Activated T-helper 1 cell treated with anti-CD3 and anti-CD28 coated beads, Interleukin-12 subunit alpha, Interleukin-12 subunit beta, Interleukin-2, Interleukin-4 antibody, amounts not matched to agents 30 ng/mL and 10 ng/mL and 1 ng/mL, durations not matched to agents 14 hours and 24 hours and 36 hours (primary cell): ENCODE data around the gene TEF. TPM values are rescaled to one million over a fixed set of nuclear protein-coding genes. Genes with fewer than 3 reads are reported as not detected.

Experiments
- DNase-seq: peaks from one replicate; pipeline ENCODE4 v3.0.0; 2021; ENCODE audit warnings: low spot score
- H3K27ac Mint-ChIP-seq: one replicate; pipeline ENCODE4 v1.8.0; 2021; ENCODE audit warnings: mild to moderate bottlenecking, mixed read lengths
- H3K27me3 Mint-ChIP-seq: one replicate; pipeline ENCODE4 v1.8.0; 2022; ENCODE audit warnings: mild to moderate bottlenecking, moderate library complexity, mixed read lengths; ENCODE audit not compliant: insufficient read depth
- H3K36me3 Mint-ChIP-seq: one replicate; pipeline ENCODE4 v1.8.0; 2021; ENCODE audit warnings: low read depth, mixed read lengths
- H3K4me1 Mint-ChIP-seq: one replicate; pipeline ENCODE4 v1.8.0; 2021; ENCODE audit warnings: low read depth, mixed read lengths
- H3K4me3 Mint-ChIP-seq: one replicate; pipeline ENCODE4 v1.8.0; 2021; ENCODE audit warnings: mild to moderate bottlenecking, moderate library complexity, mixed read lengths
- H3K9me3 Mint-ChIP-seq: one replicate; pipeline ENCODE4 v1.8.0; 2021; ENCODE audit warnings: mixed read lengths
- intact Hi-C: fragments of 100-400 bp; cut with micrococcal nuclease; formaldehyde crosslinking; loops from one replicate; pipeline ENCODE4 v1.15.1; 2024
- total RNA-seq: library from RNA; stranded (reverse); gene quantifications from 2 replicates; pipeline ENCODE4 v1.2.3, GENCODE V29; 2022

Gene TEF
- total RNA-seq, 1 donor from 2014 or later = 1.6 TPM

DNA sequence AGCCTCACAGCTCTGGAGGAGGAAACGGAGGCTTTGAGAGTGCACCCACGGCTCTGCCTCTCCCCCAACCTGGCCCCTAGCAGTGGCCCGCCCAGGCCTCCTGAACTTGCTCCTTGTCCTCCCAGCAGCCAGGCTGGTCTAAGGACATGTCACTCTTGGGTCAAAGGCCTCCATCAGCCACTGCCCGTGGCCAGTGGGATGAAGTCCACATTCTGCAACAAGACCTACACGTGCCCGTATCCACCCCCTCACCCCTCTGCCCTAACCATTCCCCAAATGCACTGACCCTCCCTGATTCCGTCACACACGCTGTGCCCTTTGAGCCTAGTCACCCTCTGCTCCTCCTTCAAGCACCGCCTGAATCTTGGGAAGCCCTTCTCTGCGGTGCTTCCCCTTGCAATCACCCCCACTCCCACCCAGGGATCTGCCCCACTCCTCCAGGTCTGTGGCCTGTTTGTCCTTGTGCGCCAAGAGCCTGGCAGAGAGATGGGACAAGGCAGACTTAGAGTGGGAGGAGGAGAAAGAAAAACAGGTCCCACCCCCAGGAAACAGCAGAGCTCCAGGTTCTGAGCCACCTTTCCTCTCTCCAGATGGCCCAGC, 37.5 kb upstream of the TEF start:
- intact Hi-C loops = no loop called here
- H3K9me3 Mint-ChIP-seq = no peaks in the 10 kb centered on the region
- no peak for DNase-seq
- H3K4me3 Mint-ChIP-seq = no peak overlapping the region
- no peaks in the 10 kb centered on the region for H3K27me3 Mint-ChIP-seq
- peaks cover 17% of the 10 kb centered on the region for H3K4me1 Mint-ChIP-seq
- no peak overlapping the region for H3K27ac Mint-ChIP-seq
- peaks cover 15% of the 10 kb centered on the region for H3K36me3 Mint-ChIP-seq

DNA sequence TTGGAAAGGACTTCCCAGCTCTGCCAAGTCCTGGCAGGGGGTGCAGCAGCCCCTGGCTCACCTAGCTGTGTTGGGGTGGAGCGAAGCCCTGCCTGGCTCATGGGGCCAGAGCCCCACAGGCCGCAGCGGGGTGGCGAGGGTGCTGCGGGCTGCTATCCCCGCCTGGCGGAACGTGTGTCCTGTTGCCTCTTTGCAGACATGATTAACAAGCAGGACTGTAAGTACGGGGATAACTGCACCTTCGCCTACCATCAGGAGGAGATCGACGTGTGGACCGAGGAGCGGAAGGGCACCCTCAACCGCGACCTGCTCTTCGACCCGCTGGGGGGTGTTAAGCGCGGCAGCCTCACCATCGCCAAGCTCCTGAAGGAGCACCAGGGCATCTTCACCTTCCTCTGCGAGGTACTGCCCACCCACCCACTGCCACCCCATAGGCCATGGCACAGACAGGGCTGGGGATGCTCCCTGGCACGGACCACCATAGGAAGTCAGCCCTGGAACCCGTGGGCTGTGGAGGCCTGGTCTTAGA, 35.9 kb upstream of the TEF start:
- no peak for DNase-seq
- Mint-ChIP-seq H3K27ac (no peak overlapping the region), H3K9me3 (no peaks in the 10 kb centered on the region), H3K4me3 (no peak overlapping the region), H3K4me1 (peaks cover 14% of the 10 kb centered on the region), H3K27me3 (no peaks in the 10 kb centered on the region), H3K36me3 (peaks cover 26% of the 10 kb centered on the region)
- intact Hi-C loops = no loop called here

DNA sequence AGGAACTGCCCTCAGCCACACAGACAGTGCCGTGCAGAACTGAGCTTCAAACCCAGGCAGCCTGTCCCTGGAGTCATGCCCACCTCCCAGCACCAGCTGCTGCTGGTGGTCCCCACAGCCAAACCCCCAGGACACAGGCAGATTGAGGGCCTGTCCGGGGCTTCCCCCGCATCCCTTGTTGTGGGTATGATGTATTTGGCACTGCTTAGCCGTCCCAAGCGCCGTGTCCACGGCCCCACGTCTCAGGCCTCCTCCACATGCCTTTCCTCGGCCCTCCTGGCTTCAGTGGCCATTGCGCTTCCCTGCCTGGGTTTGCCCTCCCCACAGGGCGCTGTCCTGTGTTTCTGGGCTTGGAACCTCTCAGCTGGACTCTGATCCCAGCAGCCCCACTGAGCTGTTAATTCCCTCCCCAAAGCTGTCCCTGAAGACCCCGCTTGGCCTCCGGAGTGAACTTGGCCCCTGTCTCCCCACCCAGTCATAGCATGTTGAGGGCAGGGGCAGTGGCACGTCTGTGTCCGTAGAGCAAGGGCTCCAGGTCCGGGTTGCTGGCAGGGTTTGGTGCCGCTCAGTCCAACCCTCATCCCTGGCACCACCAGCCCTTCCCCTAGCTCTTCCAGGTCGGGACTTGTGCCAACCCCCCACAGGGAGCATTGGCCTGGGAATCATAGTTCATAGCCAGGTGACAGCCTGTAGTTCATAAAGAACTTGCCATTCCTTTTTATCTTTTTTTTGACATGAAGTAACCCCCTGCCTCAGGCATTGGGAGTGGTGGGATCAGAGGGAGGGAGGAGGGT, 34.5 kb upstream of the TEF start:
- Mint-ChIP-seq H3K4me1 (peaks cover 8% of the 10 kb centered on the region), H3K4me3 (no peak overlapping the region), H3K27me3 (no peaks in the 10 kb centered on the region), H3K27ac (no peak overlapping the region), H3K36me3 (peaks cover 30% of the 10 kb centered on the region), H3K9me3 (no peaks in the 10 kb centered on the region)
- no peak for DNase-seq
- intact Hi-C loops = no loop called here

DNA sequence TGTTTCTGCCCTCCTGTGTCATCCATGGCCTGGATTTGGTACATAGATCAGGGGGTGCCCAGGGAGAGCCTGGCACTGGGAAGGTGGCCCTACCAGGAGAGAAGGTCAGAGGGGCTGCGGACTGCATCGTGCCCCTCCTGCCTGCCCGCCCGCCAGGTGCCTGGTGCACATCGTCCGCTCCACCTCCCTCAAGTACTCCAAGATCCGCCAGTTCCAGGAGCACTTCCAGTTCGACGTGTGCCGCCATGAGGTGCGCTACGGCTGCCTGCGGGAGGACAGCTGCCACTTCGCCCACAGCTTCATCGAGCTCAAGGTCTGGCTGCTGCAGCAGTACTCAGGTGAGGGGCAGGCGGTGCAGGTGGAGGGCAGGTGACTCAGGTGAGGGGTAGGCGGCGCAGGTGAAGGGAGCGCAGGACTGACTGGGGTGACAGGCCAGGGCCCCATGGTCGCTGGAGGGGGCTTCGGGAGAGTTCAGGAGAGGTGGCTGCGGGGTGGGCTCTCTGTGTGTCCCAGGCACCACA, 32.7 kb upstream of the TEF start:
- peaks cover 2% of the 10 kb centered on the region for H3K4me1 Mint-ChIP-seq
- no peak overlapping the region for H3K27ac Mint-ChIP-seq
- intact Hi-C loops = no loop called here
- no peak for DNase-seq
- H3K9me3 Mint-ChIP-seq = no peaks in the 10 kb centered on the region
- H3K36me3 Mint-ChIP-seq = peaks cover 36% of the 10 kb centered on the region
- H3K4me3 Mint-ChIP-seq = no peak overlapping the region
- H3K27me3 Mint-ChIP-seq = no peaks in the 10 kb centered on the region

DNA sequence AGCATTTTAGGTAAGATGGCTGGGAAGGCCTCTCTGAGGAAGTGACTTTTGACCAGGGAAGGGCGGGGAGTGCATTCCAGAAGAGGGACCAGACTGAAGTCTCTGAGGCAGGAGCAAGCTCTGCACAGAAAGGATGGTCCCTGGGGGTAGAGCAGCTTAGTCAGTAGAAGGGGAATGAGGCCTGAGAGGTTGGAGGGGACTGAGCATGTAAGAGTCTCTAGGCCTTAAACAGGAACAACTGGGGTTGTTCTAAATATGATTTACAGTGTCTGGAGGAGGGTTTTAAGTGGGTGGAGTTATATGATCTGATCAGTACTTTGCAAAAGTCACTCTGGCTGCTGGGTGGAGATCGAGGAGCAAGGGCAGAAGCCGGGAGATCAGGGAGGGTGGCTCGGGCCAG, 31.7 kb upstream of the TEF start:
- H3K9me3 Mint-ChIP-seq = no peaks in the 10 kb centered on the region
- no peaks in the 10 kb centered on the region for H3K27me3 Mint-ChIP-seq
- H3K36me3 Mint-ChIP-seq = peaks cover 37% of the 10 kb centered on the region
- no peak for DNase-seq
- H3K27ac Mint-ChIP-seq = peak overlapping the region; percentile 13
- no peak overlapping the region for H3K4me3 Mint-ChIP-seq
- H3K4me1 Mint-ChIP-seq = no peaks in the 10 kb centered on the region
- intact Hi-C loops = no loop called here

DNA sequence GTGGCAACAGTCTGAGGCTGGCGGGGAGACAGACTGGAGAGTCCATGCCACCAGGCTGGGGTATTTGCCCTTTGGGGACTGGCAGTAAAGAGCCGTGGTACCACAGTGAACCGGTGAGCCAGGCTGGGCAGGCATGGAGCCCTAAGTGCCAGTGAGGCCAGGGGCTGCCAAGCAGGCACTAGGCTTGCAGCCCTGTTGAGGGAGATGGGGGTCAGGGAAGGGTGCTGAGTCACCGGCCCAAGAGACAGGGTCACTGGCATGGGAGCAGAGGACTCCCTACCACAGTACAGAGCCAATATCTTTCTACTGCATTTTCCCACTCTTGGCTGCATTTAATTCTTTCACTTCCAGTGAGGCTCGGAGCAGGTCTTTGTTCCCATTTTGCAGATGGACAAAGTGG, 30.7 kb upstream of the TEF start:
- Mint-ChIP-seq H3K27me3 (no peaks in the 10 kb centered on the region), H3K9me3 (no peaks in the 10 kb centered on the region), H3K4me3 (no peak overlapping the region), H3K36me3 (peaks cover 37% of the 10 kb centered on the region), H3K27ac (no peak overlapping the region), H3K4me1 (no peaks in the 10 kb centered on the region)
- intact Hi-C loops = no loop called here
- DNase-seq = no peak

DNA sequence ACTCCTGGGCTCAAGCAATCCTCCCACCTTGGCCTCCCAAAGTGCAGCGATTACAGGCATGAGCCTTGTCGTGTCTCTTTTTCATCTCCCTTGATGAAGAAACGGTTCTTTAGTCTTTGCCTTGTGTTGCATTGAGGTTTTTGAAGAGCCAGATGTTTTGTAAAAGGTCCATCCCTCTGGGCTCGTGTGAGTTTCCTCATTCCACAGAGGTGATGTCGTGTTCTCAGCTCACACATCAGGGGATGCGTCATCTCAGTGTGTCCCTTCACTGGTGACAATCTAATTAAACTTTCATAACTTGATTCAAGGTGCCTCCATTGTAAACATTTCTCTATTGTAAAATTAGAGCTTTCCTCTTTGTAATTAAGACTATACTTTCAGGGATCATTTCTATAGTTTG, 29.7 kb upstream of the TEF start:
- H3K27ac Mint-ChIP-seq = no peak overlapping the region
- intact Hi-C loops = no loop called here
- H3K4me1 Mint-ChIP-seq = no peaks in the 10 kb centered on the region
- no peaks in the 10 kb centered on the region for H3K9me3 Mint-ChIP-seq
- no peak overlapping the region for H3K4me3 Mint-ChIP-seq
- peaks cover 40% of the 10 kb centered on the region for H3K36me3 Mint-ChIP-seq
- no peak for DNase-seq
- no peaks in the 10 kb centered on the region for H3K27me3 Mint-ChIP-seq

DNA sequence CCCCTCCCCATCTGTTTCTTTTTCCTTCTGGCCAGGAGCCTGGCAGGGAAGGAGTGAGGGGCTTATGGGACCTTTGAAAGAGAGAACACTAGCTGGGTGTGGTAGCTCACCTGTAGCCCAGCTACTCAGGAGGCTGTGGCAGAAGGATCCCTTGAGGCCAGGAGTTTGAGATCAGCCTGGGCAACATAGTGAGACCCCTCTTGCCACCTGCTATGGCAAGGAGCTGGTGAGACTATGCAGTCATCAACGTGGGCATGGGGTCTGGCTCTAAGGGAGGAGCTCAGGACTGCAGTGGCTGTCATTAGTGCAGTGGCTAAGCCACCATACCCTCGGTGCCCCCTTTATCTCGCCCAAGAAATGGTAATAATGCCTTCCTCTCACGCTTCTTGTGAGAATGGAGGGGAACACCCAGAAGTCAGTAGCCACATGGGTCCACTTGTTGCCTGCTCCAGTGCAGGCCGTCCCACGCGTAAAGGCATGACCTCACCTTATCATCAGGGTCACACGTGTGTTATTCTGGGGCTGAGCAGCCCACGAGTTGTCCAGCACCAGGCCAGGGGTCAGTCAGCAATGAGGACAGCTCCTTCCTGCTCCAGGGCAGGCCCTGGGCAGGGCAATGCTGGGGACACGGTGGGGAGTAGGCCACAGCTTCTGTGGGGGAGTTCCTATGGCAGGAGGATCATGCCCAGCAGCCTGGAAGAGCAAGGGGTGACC, 27.7 kb upstream of the TEF start:
- Mint-ChIP-seq H3K4me1 (no peaks in the 10 kb centered on the region), H3K27me3 (no peaks in the 10 kb centered on the region), H3K9me3 (no peaks in the 10 kb centered on the region), H3K36me3 (peaks cover 38% of the 10 kb centered on the region), H3K4me3 (no peak overlapping the region), H3K27ac (no peak overlapping the region)
- DNase-seq = no peak
- intact Hi-C loops = no loop called here

DNA sequence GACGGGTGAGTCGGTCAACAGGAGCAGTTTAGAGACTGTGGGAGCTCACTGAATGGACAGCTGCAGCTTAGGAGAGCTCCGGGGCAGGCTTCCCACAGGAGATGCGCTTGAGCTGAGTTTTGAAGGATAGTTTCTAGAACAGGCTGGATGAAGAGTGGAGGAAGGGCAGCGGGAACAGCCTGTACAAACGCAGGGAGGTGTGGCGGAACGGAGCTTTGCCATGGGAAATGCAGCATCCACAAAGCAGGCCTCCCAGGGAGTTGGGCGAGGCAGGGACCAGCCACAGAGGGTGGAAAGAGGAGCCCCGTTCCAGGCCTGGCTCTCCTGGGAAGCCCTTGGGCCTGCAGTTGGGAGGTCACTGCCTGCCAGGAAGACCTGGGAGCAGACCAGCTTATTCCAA, 26.8 kb upstream of the TEF start:
- DNase-seq = no peak
- H3K27ac Mint-ChIP-seq = no peak overlapping the region
- no peaks in the 10 kb centered on the region for H3K27me3 Mint-ChIP-seq
- intact Hi-C loops = no loop called here
- H3K4me1 Mint-ChIP-seq = no peaks in the 10 kb centered on the region
- H3K9me3 Mint-ChIP-seq = no peaks in the 10 kb centered on the region
- peaks cover 32% of the 10 kb centered on the region for H3K36me3 Mint-ChIP-seq
- no peak overlapping the region for H3K4me3 Mint-ChIP-seq

DNA sequence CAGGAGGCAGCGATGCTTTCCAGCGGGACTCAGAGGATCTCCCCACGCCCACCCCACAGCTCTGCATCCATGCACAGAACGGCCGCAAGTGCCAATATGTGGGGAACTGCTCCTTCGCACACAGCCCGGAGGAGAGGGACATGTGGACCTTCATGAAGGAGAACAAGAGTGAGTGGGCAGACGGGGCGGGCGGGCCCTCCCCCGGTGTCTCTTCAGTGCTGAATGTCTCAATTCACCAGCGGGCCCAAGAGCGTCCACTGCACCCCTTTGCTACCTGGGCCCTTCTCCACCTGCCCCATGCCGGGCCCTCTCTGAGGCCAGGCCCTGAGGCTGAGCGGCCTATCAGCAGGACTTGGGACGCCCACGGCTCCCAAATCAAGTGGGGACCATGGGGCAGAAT, 25.8 kb upstream of the TEF start:
- Mint-ChIP-seq H3K9me3 (no peaks in the 10 kb centered on the region), H3K36me3 (peaks cover 26% of the 10 kb centered on the region), H3K27me3 (no peaks in the 10 kb centered on the region), H3K27ac (no peak overlapping the region), H3K4me3 (no peak overlapping the region), H3K4me1 (no peaks in the 10 kb centered on the region)
- intact Hi-C loops = no loop called here
- no peak for DNase-seq

DNA sequence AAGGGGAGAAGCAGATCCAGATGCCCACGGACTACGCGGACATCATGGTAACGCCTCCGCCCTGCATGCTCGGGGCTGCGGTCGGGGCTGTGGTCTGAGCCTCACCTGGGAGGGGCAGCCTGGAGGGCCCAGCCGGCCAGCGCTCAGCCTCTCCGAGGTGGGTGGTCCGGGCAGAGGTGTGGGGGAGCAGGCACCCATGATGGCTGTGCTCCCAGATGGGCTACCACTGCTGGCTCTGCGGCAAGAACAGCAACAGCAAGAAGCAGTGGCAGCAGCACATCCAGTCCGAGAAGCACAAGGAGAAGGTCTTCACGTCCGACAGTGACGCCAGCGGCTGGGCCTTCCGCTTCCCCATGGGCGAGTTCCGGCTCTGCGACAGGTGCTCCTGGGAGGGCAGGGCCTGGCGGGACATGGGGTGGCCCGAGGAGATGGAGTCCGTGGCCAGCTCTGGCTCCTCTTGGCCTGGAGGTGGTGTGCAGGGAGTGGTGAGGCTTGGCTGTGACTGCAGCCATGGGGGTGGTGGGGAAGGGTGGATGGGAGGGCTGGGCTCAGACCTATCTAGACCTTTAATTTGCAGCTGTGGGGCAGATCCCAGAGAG, 25.2 kb upstream of the TEF start:
- H3K36me3 Mint-ChIP-seq = peaks cover 29% of the 10 kb centered on the region
- no peaks in the 10 kb centered on the region for H3K27me3 Mint-ChIP-seq
- no peak overlapping the region for H3K27ac Mint-ChIP-seq
- intact Hi-C loops = no loop called here
- no peak overlapping the region for H3K4me3 Mint-ChIP-seq
- no peaks in the 10 kb centered on the region for H3K4me1 Mint-ChIP-seq
- DNase-seq = no peak
- H3K9me3 Mint-ChIP-seq = no peaks in the 10 kb centered on the region

DNA sequence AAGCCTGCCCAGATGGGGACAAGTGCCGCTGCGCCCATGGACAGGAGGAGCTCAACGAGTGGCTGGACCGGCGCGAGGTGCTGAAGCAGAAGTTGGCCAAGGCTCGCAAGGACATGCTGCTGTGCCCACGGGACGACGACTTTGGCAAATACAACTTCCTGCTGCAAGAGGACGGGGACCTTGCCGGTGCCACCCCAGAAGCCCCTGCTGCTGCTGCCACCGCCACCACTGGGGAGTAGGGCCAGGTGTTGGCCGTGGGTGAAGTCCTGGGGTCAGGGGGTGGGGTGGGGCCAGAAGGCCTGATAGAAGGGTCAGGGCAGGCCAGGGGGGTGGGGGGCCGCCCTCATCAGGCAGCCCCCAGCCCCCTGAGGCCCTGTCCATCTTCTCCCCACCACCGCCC, 24.6 kb upstream of the TEF start:
- Mint-ChIP-seq H3K4me1 (no peaks in the 10 kb centered on the region), H3K36me3 (peaks cover 27% of the 10 kb centered on the region), H3K27ac (no peak overlapping the region), H3K27me3 (no peaks in the 10 kb centered on the region), H3K4me3 (no peak overlapping the region), H3K9me3 (no peaks in the 10 kb centered on the region)
- no peak for DNase-seq
- intact Hi-C loops = no loop called here

DNA sequence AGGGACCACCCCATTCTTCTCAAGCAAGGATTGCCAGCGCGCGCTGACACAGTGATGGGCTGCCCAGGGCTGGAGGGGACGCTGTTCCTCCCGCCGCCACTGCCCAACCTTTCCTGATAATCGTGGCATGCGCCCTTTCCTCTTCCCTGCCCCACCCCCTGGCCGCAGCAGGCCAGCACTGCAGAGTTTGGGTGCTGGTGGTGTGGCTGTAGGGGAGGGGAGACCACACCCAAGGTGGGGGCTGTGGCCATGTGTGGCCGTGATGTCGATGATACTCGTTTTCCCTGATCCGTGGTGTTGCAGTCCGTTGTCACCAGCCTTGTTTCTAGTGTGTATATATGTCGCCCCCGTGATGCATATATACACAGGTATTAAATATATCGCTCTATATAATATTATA, 22.8 kb upstream of the TEF start:
- Mint-ChIP-seq H3K4me3 (no peak overlapping the region), H3K27ac (no peak overlapping the region), H3K27me3 (no peaks in the 10 kb centered on the region), H3K9me3 (no peaks in the 10 kb centered on the region), H3K4me1 (no peaks in the 10 kb centered on the region), H3K36me3 (peaks cover 19% of the 10 kb centered on the region)
- no peak for DNase-seq
- intact Hi-C loops = no loop called here
